ENCODE data around the gene GFRA1.

GRCh38 chr10:116124777-116125176 is 148.2 kb downstream of the GFRA1 start:
- TF ChIP-seq POLR2A (IDR thresholded peaks at IDR 0.05; ENCODE audit: borderline replicate concordance, extremely low read depth, insufficient read depth, insufficient read length): no peak
- no peak for TF ChIP-seq CTCF (IDR thresholded peaks at IDR 0.05 in 2 of 3, conservative IDR thresholded peaks at IDR 0.05 in 1 of 3; ENCODE audit: borderline replicate concordance in 1 of 3, insufficient read depth in 1 of 3, low read depth in 2 of 3, low read length in 2 of 3)
- TF ChIP-seq POLR2AphosphoS5 (IDR thresholded peaks at IDR 0.05; ENCODE audit: low read depth, low read length): no peak
- TF ChIP-seq FOSL1 (IDR thresholded peaks at IDR 0.05; ENCODE audit: low read depth): no peak
- TF ChIP-seq EZH2 (IDR thresholded peaks at IDR 0.05): no peak
